ENCODE results near the gene TBX3. TPM values are rescaled to one million over a fixed set of nuclear protein-coding genes. Genes with fewer than 3 reads are reported as not detected.

TBX3 gene
- total RNA-seq, 3 donors from 2014 or later = 8.1 to 13.9 (median 10.8) TPM

DNA sequence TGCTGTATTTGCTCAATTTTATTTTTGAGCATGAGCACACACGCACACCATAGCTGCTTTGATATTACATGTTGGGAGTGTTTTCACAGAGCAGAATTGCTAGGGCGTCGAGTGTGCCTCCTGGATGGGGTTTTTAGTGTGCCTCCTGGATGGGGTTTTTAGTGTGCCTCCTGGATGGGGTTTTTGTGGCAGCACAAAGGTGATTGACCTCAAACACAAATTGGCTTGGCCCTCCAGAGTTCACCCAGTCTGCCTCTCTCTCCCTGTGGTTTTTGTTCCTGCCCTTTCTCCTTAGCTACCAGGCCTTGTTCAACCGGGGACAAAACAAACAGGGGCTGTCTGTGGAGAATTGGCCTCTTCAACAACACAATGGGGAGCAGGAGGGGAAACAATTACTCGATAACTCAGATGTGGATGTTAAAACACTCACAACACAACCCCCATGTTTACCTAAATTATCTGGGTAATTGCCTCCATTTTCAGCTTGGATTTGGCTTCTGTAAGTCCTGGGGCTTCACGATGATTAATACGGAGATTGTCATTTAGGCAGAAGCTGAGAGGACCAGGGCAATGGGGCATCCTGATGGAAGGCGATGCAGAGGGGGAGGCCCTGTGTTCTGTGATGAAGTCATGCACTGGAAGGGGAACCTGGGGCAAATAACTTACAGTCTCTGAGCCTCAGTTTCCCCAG, 26.9 kb downstream of the TBX3 start:
- H3K9me3 ChIP-seq = no peaks in the 10 kb centered on the region
- H3K4me1 ChIP-seq (ENCODE audit: low read depth) = no peaks in the 10 kb centered on the region
- intact Hi-C loops (cut with DNase I, micrococcal nuclease) = no loop called here
- no peak for TF ChIP-seq CTCF (IDR thresholded peaks at IDR 0.05)
- no peak for DNase-seq
- ATAC-seq = no peak
- no peaks in the 10 kb centered on the region for H3K36me3 ChIP-seq (ENCODE audit: low read depth)
- H3K4me3 ChIP-seq = no peak overlapping the region

DNA sequence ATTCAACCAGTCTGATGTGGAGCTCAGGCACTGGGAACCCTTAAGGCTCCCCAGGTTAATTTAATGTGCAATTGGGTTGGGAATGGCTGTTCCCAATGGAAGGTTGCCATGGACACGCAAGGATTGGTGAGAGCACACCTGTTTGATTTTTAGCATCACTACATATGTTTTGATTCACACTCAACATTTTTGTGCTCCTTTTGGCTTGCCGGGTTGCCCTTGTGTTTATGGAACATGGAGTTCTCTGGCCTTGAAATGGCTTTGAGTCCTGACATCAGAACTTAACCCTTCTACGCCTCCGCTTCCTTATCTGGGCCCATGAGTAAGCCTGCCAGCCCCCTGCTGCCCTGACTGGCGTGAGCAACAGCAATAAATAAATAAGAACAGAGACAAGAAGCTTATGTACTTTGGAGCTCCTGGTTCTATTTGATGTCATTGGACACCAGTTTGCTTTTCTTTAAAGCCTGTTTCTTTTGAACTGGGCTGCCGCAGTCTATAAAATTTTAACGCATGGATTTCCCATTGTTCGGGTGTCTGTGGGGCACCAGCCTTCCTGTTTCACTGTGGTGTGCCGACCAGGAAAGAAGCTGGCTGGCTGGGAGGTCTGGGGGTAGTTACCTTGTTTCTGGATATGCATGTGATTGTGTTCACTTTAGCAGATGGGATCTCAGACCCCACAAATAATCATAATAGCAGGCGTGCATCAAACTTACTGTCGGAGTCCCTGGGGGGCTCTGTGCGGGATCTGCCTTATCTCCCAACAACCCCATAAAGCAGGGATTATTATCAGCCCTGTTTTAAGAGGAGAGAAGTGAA, 27.8 kb downstream of the TBX3 start:
- intact Hi-C loops (cut with DNase I, micrococcal nuclease) = no loop called here
- TF ChIP-seq CTCF (IDR thresholded peaks at IDR 0.05) = no peak

GRCh38 chr12:114649585-114649984, 34.4 kb downstream of the TBX3 start:
- no peak for TF ChIP-seq CTCF (IDR thresholded peaks at IDR 0.05)
- H3K4me1 ChIP-seq (ENCODE audit: low read depth) = no peaks in the 10 kb centered on the region
- H3K9me3 ChIP-seq = no peaks in the 10 kb centered on the region
- no peaks in the 10 kb centered on the region for H3K36me3 ChIP-seq (ENCODE audit: low read depth)
- H3K4me3 ChIP-seq = no peak overlapping the region
- intact Hi-C loops (cut with DNase I, micrococcal nuclease) = no loop called here
- DNase-seq (no peak), ATAC-seq (no peak)

More for the DNA sequence above, 27.8 kb downstream of the TBX3 start:
- H3K36me3 ChIP-seq (ENCODE audit: low read depth) = no peaks in the 10 kb centered on the region
- no peaks in the 10 kb centered on the region for H3K9me3 ChIP-seq
- H3K4me1 ChIP-seq (ENCODE audit: low read depth) = no peaks in the 10 kb centered on the region
- DNase-seq (no peak), ATAC-seq (peak; percentile 22)
- no peak overlapping the region for H3K4me3 ChIP-seq

DNA sequence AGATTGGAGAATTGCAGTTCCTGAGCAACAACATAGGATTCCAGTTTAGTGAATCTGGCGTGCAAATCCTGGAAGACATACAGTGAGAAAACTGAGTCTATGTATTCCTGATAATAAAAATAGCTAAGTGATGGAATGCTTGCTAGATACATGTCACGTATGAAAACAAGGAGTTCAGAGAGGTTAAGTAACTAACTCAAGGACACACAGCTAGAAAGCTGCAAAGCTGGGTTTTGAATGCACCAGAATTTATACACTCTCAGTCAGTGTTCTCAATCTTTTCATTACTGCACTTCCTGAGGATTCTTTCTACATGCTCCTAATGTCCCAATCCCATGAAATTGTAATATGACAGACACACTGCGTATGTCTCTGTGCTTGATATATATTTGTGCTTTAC, 35.3 kb downstream of the TBX3 start:
- H3K4me3 ChIP-seq = no peak overlapping the region
- no peaks in the 10 kb centered on the region for H3K9me3 ChIP-seq
- no peak for TF ChIP-seq CTCF (IDR thresholded peaks at IDR 0.05)
- intact Hi-C loops (cut with DNase I, micrococcal nuclease) = no loop called here
- DNase-seq = no peak
- no peak for ATAC-seq
- H3K4me1 ChIP-seq (ENCODE audit: low read depth) = no peaks in the 10 kb centered on the region
- H3K36me3 ChIP-seq (ENCODE audit: low read depth) = no peaks in the 10 kb centered on the region

DNA sequence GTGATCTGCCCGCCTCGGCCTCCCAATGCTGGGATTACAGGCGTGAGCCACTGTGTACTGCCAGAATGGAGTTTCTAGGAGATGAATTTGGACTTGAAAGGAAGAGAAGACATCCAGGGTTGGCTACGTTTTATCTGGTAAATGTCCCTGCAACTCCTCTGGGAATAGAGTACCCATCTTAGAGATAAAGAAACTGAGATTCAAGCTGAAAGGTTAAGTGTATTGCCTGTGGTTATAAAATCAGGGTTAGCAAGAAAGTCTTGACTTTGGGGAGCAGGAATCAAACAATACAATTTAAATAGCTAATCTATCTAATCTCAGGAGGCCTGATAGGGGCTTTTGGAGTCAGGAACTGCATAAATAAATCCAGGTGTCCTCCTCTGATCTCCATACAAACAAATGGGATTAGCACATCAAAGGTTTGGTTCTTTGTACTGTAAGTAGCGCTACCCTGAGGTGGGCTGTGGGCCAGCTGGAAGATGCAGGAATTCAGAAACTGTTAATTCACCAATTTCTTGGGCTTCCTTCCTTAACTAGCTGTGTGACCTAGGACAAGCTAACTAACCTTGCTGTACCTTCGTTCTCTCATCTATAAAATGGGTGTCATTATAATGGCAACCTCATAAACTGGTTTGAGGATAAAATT, 45.1 kb downstream of the TBX3 start:
- Histone ChIP-seq H3K9me3 (no peaks in the 10 kb centered on the region), H3K36me3 (ENCODE audit: low read depth) (no peaks in the 10 kb centered on the region), H3K4me3 (no peak overlapping the region), H3K4me1 (ENCODE audit: low read depth) (no peaks in the 10 kb centered on the region)
- DNase-seq (no peak), ATAC-seq (no peak)
- intact Hi-C loops (cut with DNase I, micrococcal nuclease) = no loop called here
- no peak for TF ChIP-seq CTCF (IDR thresholded peaks at IDR 0.05)

Data from mucosa of descending colon (tissue), 3 donors.